NCI-H187 (cell line): ENCODE results near the gene EFCAB14.
A peak's percentile ranks its signal among the peaks of the same experiment; 100 is the strongest.
"Not testable (repeated sequence)": the region's sequence is repeated elsewhere in the genome, so short reads cannot be mapped to it uniquely, and the experiment has no call there.

Source experiments
- DNase-seq, 2 experiments: peaks; one replicate each; lab custom pipeline; 2025; lab: John Stamatoyannopoulos, UW

EFCAB14 gene

GRCh38 chr1:46686255-46686654 is 32.7 kb downstream of the EFCAB14 start:
- no peak for DNase-seq

DNA sequence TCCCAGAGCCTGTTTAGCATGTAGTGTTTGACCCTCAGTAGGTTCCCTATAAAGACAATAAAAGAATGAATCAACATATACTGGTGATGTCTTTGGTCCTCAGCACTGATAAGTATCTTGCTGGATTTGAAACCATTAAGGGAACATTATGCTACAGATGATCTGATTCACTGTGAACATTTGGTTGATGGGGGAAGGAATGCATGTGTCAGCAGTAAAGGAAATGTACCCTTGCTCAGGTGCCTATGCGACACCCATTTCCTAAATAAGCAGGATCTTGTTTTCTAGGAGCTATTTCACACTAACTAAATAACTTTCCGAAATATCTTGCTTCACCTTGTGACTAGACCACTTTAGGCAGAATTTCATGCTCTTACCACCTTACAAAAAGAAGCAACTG is 34.2 kb downstream of the EFCAB14 start:
- no peak for DNase-seq

GRCh38 chr1:46682064-46682463 is 36.9 kb downstream of the EFCAB14 start:
- no peak for DNase-seq

DNA sequence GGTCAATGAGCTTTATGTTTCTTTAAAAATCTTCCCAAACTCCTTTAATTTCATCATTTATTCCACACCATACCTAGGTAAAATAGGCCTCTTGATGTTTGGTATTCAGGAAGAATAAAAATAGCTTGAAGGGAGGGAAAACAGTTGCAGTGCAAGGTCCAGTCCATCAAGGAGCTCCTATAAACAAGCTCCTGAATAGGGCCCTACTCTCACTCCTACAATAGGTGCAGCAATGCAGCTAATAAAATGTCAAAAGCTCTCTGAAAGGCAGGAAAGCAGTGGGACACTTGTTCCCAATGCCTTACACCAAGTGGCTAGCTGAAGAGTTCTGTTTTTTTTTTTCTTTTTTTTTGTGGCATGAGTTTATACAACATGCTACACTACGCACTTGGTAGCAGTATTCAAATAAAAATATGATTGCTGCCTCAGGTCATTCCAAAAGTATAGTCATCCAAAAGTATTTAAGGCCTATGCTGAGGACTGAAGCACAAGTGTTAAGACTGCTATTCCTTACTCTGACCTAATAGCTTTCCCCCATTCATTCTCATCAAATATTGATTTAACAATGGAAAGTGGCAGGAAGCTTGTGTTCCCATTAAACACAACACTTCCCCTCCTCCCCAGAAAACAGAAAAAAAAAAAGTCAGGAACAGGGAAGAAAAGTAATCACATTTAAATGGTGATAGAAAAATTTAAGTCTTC is 37.4 kb downstream of the EFCAB14 start:
- no peak for DNase-seq

DNA sequence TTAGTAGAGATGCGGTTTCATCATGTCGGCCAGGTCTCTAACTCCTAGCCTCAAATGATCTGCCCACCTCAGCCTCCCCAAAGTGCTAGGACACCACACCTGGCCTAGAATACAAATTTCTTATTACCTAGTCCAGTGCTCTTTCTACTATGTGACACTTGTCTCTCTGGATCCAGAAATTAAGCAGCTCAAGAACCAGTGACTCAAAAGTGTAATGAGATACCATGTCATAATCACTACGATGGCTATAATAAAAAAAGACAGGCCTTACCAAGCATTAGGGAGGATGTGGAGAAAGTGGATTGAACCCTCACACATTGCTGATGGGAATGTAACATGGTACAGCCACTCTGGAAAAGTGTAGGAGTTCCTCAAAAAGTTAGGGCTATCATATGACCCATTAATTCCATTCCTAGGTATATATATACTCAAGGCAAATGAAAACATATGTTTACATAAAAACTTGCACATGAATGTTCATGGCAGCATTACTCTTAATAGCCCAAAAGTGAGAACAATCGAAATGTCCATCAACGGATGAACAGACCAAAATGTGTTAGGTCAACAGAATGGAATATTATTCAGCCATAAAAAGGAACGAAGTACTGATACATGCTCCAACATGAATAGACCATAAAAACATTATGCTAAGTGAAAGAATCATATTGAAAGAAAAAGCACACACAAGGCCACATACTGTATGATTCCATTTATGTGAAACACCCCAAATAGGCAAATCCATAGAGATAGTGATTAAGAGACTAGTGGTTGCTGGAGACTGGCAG is 38.9 kb downstream of the EFCAB14 start:
- DNase-seq: no peak

DNA sequence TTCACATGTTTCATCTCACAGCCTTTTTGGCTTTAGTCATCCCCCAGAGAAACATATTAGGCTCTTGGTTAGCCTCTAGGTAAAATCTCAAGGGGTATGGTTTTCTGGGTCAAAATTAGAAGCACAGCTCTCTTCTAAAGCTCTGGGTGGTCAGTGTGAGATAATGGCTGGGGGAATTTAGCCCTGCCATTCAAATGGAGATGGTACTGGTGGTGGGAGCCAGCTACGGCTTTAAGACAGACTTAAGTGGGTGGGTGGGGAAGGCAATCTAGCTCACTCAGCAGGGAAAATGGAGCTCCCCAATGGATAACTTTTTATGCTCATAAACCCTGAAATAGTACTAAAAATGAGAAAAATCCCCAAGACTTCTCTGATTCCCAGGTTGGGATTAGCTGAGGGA is 41.6 kb downstream of the EFCAB14 start:
- no peak for DNase-seq

GRCh38 chr1:46676531-46676930 is 42.4 kb downstream of the EFCAB14 start:
- no peak for DNase-seq

DNA sequence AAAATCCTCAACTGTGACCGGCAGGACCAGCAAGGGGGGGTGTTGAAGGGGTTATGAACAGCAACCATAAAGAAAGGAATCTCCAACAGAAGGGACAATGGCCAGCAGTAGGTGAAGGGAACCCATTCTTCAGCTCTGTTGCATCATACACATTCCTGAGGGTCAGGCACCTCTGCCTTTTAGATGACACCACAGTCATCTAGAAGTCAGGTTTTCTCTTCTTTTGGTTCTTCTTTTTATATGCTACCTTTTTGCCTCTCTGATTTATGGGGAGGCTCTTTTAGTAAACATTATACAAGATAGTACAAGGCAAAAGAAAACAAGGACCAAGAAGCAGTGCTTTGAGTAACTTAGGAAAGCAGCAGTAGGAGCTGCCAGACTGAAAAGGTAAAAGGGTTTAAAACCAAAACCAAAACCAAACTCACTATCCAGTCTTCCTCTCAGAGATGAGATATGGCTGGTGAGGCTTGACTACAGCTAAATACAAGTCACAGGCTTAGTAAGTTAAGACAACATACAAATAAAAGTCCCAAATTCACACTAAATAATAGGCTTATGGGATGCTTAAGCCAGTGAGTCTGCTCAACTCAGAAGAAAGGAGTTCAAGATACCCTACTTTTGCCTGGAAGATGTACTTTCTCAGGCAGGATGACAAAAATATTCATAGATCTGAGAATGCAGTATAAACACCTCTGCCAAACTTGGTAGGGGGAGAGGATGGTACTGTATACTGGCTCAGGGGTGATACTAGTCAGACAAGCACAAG is 43.2 kb downstream of the EFCAB14 start:
- no peak for DNase-seq

DNA sequence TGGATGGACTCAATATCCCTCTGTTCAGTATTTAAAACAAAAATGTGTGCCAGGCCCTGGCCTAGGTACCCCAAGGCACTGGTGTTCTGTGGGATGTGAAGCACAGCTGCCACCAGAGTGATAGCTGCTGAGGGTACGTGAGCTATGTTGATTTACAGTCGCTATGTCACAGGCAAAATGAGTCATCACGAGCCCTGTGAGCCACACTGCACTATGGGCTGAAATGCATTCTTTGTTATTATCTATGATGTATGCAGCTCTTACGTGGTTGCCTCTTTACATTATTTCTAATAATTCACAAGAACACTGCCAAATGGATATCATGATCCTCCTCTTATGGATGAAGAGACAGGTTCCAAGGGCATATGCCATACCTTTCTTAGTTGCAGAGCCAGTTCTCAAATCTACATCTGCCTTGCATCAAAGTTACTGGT is 45.1 kb downstream of the EFCAB14 start:
- no peak for DNase-seq

GRCh38 chr1:46672696-46673095 is 46.2 kb downstream of the EFCAB14 start:
- DNase-seq: no peak

DNA sequence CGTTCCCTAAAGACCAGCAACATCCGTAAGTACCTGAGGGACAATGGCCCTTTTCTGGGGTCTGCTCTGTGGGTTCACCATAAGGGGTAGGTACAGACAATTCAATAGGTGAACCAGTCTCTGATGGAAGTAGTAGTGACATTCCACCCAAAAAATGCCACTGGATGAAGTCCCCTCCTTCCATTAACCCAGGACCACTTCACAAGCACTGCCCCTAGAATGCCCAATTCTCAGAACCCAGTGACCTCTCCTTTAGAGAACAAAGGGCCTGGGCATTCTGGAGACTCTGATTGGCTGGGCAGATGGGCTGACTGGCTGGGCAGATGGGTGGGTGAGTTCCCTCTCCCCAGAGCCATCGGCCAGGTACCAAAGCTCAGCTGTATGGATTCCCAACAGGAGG is 47.4 kb downstream of the EFCAB14 start, which contains the start of gene TEX38:
Gene TEX38 (plus strand): TSS at position 301 of the 400 bp plus-strand sequence. CDS start 81 bp downstream, at position 382.
- DNase-seq: no peak

- DNase-seq: no peak
These were observed 48.8 kb downstream of the EFCAB14 start for GRCh38 chr1:46670134-46670533.

- DNase-seq: peak; percentile 24 to 52
These were observed 50.8 kb downstream of the EFCAB14 start, which contains the start of gene ATPAF1 for GRCh38 chr1:46667782-46668760. Gene ATPAF1 (minus strand): TSS chr1:46668364. CDS start chr1:46668322, 42 bp downstream.

- no peak for DNase-seq
These were observed 52.9 kb downstream of the EFCAB14 start for GRCh38 chr1:46665983-46666382.

- not testable (repeated sequence) for DNase-seq
These were observed 56.0 kb downstream of the EFCAB14 start for GRCh38 chr1:46662919-46663318.

DNA sequence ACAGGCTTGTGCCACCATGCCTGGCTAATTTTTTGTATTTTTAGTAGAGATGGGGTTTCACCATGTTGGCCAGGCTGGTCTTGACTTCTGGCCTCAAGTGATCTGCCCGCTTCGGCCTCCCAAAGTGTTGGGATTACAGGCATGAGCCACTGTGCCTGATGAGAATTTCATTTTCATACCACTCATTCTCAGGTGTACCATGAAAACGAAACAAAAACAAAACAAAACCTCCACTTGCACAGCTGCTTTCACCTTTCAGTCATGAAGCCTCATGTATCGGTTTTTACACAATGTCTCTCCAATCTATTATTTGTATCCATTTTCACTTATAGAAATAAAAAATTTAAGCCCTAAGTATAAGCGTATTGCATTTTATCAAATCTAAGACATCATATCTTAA is 58.8 kb downstream of the EFCAB14 start:
- DNase-seq: not testable (repeated sequence)

GRCh38 chr1:46659307-46659870 is 59.5 kb downstream of the EFCAB14 start:
- no peak for DNase-seq

GRCh38 chr1:46657775-46658174 is 61.1 kb downstream of the EFCAB14 start:
- DNase-seq: no peak

- no peak for DNase-seq
These were observed 62.3 kb downstream of the EFCAB14 start for GRCh38 chr1:46656643-46657042.

- no peak for DNase-seq
These were observed 63.1 kb downstream of the EFCAB14 start for GRCh38 chr1:46655848-46656247.

- not testable (repeated sequence) for DNase-seq
These were observed 64.2 kb downstream of the EFCAB14 start for GRCh38 chr1:46654698-46655097.
